ENCODE results near the gene RD3L.

Gene RD3L

DNA sequence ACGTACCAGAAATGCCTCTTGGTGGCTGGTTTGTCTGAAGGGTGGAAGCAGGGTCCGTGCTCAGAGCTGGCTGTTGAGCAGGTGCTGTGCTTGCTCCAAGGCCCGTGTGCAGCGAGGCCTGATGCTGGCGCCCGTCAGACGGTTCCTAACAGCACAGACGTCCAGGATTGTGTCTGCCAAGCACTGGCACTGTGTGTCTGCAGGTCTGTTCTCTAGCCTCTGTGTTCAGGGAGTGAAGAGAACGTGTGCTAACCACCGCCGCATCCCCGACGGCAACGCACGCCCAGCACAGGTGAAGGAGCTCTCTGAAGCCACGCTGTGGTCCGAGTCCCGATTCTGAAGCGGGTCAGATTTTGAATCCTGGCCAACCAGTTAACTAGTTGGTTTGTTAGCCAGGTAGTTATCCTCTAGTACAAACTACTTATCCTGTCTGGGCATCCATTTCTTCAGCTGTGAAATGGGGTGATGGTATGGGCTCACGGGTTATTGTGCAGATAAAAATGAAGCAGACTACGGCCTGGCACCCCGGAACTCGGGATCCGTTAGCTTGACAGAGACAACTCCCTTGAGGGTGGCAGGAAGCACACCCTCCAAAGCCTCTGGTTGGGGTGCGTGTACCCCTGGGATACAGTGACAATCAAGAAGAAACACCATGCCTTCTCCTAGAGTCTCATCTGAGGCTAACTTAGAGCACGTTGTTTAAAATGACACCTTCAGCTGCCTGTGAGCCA is 32.6 kb downstream of the RD3L start:
- Histone ChIP-seq H3K27me3 (ENCODE audit: insufficient read depth, low read depth) (no peaks in the 10 kb centered on the region), H3K27ac (no peak overlapping the region), H3K4me1 (ENCODE audit: low read depth, poor library complexity, severe bottlenecking) (no peaks in the 10 kb centered on the region), H3K9ac (no peak overlapping the region), H3K36me3 (ENCODE audit: insufficient read depth) (no peaks in the 10 kb centered on the region), H4K20me1 (ENCODE audit: insufficient read depth) (no peaks in the 10 kb centered on the region), H2AFZ (ENCODE audit: low read depth) (no peak overlapping the region), H3K79me2 (ENCODE audit: insufficient read depth, low read depth) (no peaks in the 10 kb centered on the region), H3K4me2 (no peak overlapping the region), H3K4me3 (IDR thresholded peaks at IDR 0.05; ENCODE audit: insufficient read depth, low read depth, low read length) (no peak overlapping the region)
- TF ChIP-seq, protein P1, sequence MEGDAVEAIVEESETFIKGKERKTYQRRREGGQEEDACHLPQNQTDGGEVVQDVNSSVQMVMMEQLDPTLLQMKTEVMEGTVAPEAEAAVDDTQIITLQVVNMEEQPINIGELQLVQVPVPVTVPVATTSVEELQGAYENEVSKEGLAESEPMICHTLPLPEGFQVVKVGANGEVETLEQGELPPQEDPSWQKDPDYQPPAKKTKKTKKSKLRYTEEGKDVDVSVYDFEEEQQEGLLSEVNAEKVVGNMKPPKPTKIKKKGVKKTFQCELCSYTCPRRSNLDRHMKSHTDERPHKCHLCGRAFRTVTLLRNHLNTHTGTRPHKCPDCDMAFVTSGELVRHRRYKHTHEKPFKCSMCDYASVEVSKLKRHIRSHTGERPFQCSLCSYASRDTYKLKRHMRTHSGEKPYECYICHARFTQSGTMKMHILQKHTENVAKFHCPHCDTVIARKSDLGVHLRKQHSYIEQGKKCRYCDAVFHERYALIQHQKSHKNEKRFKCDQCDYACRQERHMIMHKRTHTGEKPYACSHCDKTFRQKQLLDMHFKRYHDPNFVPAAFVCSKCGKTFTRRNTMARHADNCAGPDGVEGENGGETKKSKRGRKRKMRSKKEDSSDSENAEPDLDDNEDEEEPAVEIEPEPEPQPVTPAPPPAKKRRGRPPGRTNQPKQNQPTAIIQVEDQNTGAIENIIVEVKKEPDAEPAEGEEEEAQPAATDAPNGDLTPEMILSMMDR (conservative IDR thresholded peaks at IDR 0.05; ENCODE audit: low read depth, low read length): no peak

DNA sequence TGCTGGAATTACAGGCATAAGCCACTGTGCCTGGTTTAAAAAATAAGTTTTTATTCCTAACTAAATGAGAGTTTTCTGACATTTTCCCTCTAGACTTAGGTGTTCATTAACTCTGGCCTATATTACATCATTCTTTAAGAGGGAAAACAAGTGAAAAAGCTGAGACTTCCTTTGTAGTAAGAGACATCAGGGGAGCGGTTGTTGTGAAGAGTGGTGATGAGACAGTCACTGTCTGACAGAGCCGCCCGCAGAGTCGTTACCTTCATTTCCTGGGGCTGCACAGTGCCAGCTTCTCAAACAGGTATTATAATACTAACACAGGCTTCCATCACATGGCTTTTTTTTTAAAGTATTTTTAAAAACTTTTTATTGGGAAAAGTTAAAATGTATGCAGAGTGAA is 33.7 kb downstream of the RD3L start:
- TF ChIP-seq, protein P1 (conservative IDR thresholded peaks at IDR 0.05; ENCODE audit: low read depth, low read length): no peak

DNA sequence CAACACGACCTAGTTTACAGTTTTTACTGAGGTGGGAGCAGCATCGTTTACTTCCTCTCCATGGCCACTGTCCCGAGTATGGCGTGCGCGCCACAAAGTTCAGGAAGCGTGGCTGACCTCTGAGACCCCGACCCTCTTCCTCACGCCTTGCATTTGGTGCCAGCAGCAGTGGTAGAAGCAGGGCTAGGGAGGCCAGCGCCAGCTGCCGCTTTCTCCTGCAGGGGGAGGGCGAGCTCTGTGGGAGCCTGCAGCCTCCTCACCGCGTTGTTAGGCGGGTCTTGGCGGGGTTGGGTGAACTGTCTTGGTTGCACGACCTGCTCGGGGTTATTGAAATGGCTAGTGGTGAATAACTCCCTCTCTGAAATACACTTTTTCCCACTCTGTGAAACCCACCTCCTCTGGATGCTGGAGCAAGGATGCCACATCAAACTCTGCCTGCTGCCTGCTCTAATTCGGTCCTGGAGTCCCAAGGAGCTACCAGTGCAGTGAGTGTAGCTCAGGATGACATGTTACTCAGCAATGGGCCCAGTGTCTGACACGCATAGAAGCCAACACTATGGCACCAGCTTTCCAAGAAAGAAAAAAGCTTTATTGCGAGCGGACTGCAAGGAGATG is 36.4 kb downstream of the RD3L start:
- no peaks in the 10 kb centered on the region for H3K36me3 ChIP-seq (ENCODE audit: insufficient read depth)
- no peak overlapping the region for H3K27ac ChIP-seq
- no peaks in the 10 kb centered on the region for H3K79me2 ChIP-seq (ENCODE audit: insufficient read depth, low read depth)
- H3K4me3 ChIP-seq (IDR thresholded peaks at IDR 0.05; ENCODE audit: insufficient read depth, low read depth, low read length): no peak overlapping the region
- H3K9ac ChIP-seq: no peak overlapping the region
- no peaks in the 10 kb centered on the region for H3K27me3 ChIP-seq (ENCODE audit: insufficient read depth, low read depth)
- TF ChIP-seq, protein P1 (conservative IDR thresholded peaks at IDR 0.05; ENCODE audit: low read depth, low read length): no peak
- no peak overlapping the region for H3K4me2 ChIP-seq
- H3K4me1 ChIP-seq (ENCODE audit: low read depth, poor library complexity, severe bottlenecking): no peaks in the 10 kb centered on the region
- no peaks in the 10 kb centered on the region for H4K20me1 ChIP-seq (ENCODE audit: insufficient read depth)
- no peak overlapping the region for H2AFZ ChIP-seq (ENCODE audit: low read depth)

More for the DNA sequence above, 33.7 kb downstream of the RD3L start:
- H3K79me2 ChIP-seq (ENCODE audit: insufficient read depth, low read depth): no peaks in the 10 kb centered on the region
- H3K27ac ChIP-seq: no peak overlapping the region
- no peak overlapping the region for H3K9ac ChIP-seq
- H4K20me1 ChIP-seq (ENCODE audit: insufficient read depth): no peaks in the 10 kb centered on the region
- no peaks in the 10 kb centered on the region for H3K4me1 ChIP-seq (ENCODE audit: low read depth, poor library complexity, severe bottlenecking)
- H3K27me3 ChIP-seq (ENCODE audit: insufficient read depth, low read depth): no peaks in the 10 kb centered on the region
- H3K36me3 ChIP-seq (ENCODE audit: insufficient read depth): no peaks in the 10 kb centered on the region
- H3K4me3 ChIP-seq (IDR thresholded peaks at IDR 0.05; ENCODE audit: insufficient read depth, low read depth, low read length): no peak overlapping the region
- no peak overlapping the region for H3K4me2 ChIP-seq
- no peak overlapping the region for H2AFZ ChIP-seq (ENCODE audit: low read depth)

DNA sequence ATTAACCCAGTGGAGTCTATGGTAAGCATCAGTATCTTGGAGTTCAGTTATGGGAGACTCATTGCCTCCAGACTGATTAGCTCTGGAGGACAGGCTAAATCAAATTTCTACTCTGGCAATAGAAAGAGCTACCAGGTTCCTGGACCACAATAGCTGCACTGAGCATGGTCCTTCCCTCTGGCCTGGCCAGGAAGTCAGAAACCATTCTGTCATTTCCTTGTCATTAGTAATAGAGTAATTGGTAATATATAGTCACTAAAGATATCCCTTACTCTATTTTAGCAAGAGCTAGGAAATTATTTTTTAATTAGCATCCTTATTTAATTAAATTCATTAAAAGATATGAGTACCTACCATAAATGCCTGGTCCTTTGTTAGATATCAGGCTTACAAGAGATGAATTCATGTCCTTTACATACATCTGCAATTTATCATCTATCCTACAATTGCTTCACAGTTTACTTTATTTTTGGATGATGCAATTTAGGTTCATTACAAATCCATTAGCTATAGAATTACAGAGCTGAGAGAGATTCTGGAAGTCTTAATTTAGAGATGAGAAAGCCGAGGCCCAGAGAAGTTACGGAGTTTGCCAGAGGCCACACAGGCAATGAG is 37.7 kb downstream of the RD3L start:
- Histone ChIP-seq H3K79me2 (ENCODE audit: insufficient read depth, low read depth) (no peaks in the 10 kb centered on the region), H3K4me2 (no peak overlapping the region), H3K27ac (no peak overlapping the region), H3K9ac (no peak overlapping the region), H3K36me3 (ENCODE audit: insufficient read depth) (no peaks in the 10 kb centered on the region), H2AFZ (ENCODE audit: low read depth) (no peak overlapping the region), H3K4me1 (ENCODE audit: low read depth, poor library complexity, severe bottlenecking) (no peaks in the 10 kb centered on the region), H4K20me1 (ENCODE audit: insufficient read depth) (no peaks in the 10 kb centered on the region), H3K27me3 (ENCODE audit: insufficient read depth, low read depth) (no peaks in the 10 kb centered on the region), H3K4me3 (IDR thresholded peaks at IDR 0.05; ENCODE audit: insufficient read depth, low read depth, low read length) (no peak overlapping the region)
- TF ChIP-seq, protein P1 (conservative IDR thresholded peaks at IDR 0.05; ENCODE audit: low read depth, low read length): no peak

Measured in KMS-11 (cell line).